D721Med (cell line): Measurements from ENCODE around the gene OR52A5.
"Not testable (repeated sequence)": the region's sequence is repeated elsewhere in the genome, so short reads cannot be mapped to it uniquely, and the experiment has no call there.

Experiments
- DNase-seq: peaks from one replicate; pipeline ENCODE4 v3.0.0; 2011; ENCODE audit warnings: low spot score; ENCODE audit not compliant: insufficient read length
- FAIRE-seq: peaks from 2 replicates; lab custom pipeline; 2011; peaks lifted over from hg19 to GRCh38; lab: Jason Lieb, UNC
- TF ChIP-seq, protein P1 (sequence below): IDR thresholded peaks from 2 replicates; pipeline ENCODE4 v1.5.1; 2012; ENCODE audit warnings: mild to moderate bottlenecking, control low read depth; ENCODE audit not compliant: insufficient read depth; ENCODE audit errors: missing control alignments

The OR52A5 gene

DNA sequence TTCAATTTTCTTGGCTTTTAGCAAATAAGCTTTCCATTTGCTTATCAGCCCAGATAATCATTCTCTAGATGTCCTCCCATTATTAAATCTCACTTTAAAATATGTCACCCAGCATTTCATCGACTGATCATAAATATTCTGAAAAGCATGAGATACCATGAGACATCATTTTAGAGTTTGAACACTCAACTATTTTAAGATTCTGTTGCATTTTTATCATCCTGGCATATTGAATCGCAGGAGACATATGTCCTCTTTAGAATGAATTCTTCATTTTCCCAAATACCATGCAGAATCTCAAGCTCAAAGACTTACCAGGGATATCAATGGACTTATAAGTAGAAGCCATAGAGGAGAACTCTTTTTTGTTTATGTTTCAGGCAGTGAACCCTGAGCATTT lies at the start of gene OR52A5:
Gene OR52A5 (minus strand): TSS at position 361 of the 400 bp plus-strand sequence. CDS start 5,714 bp downstream, outside the sequence.
- TF ChIP-seq, protein P1, sequence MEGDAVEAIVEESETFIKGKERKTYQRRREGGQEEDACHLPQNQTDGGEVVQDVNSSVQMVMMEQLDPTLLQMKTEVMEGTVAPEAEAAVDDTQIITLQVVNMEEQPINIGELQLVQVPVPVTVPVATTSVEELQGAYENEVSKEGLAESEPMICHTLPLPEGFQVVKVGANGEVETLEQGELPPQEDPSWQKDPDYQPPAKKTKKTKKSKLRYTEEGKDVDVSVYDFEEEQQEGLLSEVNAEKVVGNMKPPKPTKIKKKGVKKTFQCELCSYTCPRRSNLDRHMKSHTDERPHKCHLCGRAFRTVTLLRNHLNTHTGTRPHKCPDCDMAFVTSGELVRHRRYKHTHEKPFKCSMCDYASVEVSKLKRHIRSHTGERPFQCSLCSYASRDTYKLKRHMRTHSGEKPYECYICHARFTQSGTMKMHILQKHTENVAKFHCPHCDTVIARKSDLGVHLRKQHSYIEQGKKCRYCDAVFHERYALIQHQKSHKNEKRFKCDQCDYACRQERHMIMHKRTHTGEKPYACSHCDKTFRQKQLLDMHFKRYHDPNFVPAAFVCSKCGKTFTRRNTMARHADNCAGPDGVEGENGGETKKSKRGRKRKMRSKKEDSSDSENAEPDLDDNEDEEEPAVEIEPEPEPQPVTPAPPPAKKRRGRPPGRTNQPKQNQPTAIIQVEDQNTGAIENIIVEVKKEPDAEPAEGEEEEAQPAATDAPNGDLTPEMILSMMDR = no peak
- FAIRE-seq = no peak
- DNase-seq = no peak

DNA sequence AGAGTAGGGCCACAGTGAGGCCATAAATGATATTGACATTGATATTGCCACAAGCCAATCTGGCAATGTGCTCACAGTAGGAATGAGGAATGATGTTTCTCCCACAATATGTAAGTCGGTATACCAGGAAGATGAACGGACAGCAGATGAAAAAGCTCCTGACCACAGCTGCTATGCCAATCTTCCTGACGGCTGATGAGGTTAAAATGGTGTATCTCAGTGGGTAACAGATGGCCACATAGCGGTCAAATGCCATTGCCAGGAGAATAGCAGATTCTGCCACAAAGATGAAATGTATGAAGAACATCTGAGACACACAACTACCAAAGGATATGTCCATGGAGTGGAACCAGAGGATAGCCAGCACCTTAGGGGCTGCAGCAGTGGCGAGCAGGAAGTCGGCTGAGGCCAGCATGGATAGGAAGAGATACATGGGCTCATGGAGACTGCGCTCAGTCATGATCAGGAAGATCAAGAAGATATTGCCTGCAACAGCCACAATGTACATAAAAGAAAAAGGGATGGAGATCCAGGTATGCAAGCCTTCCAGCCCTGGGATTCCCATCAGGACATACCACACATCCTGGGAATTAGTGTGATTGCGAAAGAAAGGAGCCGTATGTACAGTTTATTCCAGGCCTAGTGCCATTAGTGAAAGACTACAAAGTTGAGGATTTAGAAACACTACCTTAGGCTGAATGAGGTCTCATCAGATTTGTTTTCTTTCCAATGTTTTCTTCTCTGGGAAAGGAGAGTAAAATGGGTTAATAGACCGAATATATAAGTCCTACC lies 40.1 kb upstream of the OR52A5 start:
- no peak for FAIRE-seq
- no peak for DNase-seq
- TF ChIP-seq, protein P1 = no peak

DNA sequence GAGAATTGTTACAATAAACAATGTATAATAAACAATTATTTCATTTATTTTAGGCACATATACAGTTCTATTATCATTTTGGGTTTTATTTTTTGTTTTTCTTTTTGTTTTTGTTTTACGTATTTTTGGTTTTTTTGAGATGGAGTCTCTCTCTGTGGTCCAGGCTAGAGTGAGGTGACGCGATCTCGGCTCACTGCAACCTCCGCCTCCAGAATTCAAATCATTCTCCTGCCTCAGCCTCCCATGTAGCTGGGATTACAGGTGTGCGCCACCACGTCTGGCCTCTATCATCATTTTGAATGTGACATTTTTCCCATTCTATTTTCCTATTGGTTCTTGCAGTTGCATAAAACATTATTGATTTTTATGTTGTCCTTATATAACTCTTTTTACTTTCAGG lies 36.8 kb upstream of the OR52A5 start:
- FAIRE-seq (no peak), DNase-seq (no peak)
- TF ChIP-seq, protein P1 = no peak

DNA sequence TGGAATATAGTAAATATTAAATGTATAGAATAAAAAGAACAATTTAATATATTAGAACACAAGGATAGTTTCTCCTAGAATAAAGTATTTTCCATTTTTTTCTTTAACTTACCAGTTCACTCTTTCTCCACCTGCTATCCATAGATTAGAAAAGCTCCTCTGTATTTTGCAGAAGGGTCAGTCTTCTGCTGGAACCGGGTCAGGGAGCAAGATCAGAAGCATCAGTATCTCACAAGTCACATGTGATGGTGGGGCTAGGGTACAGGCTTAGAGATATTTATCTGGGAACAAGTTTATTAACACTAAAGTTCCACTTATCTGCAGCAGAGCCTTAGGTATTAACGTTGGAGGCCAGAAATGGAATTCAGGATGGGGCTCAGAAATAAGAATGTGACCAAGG lies 33.7 kb upstream of the OR52A5 start:
- TF ChIP-seq, protein P1 = no peak
- no peak for FAIRE-seq
- DNase-seq = no peak

DNA sequence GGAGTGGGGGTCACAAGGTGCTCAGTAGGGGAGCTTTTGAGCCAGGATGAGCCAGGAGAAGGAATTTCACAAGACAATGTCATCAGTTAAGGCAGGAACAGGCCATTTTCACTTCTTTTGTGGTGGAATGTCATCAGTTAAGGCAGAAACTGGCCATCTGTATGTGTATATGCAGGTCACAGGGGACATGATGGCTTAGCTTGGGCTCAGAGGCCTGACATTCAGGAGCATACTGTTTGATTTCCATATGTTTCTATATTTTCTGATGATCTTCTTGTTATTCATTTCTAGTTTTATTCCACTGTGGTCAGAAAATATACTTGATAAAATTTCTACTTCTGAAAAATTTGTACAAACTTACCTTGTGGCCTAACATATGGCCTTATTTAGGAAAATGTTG lies 27.7 kb upstream of the OR52A5 start:
- not testable (repeated sequence) for DNase-seq, FAIRE-seq

DNA sequence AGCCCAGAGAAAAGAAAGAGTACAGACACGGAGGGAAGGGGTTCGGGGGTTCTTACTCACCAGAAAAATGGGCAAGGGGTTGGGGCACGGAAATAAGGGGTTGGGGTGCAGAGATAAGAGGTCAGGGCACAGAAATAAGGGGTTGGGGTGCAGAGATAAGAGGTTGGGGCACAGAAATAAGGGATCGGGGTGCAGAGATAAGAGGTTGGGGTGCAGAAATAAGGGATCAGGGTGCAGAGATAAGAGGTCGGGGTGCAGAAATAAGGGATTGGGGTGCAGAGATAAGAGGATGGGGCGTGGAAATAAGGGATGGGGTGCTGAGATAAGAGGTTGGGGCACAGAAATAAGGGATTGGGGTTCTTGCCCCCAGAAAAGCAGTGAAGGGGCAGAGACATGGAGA lies 26.7 kb upstream of the OR52A5 start:
- FAIRE-seq, DNase-seq: not testable (repeated sequence)

DNA sequence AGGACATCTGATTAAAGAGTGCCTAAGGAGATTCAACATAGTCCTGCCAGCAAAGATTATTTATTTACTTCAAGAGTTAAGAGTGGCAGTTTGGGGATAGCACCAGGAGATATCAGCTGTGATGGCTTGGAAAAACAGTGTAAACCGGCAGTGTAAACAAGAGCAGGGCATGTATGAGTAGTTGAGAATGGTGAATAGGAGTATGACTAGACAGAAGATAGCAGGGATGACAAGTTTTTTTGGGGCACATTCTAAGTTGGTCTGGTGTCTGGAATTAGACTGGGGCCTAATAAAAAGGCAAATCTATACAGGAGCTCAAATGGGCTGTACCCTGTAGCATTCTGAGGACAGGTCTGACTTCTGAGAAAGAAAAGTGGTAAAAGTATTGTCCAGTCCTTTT lies 22.9 kb upstream of the OR52A5 start:
- not testable (repeated sequence) for FAIRE-seq, DNase-seq

DNA sequence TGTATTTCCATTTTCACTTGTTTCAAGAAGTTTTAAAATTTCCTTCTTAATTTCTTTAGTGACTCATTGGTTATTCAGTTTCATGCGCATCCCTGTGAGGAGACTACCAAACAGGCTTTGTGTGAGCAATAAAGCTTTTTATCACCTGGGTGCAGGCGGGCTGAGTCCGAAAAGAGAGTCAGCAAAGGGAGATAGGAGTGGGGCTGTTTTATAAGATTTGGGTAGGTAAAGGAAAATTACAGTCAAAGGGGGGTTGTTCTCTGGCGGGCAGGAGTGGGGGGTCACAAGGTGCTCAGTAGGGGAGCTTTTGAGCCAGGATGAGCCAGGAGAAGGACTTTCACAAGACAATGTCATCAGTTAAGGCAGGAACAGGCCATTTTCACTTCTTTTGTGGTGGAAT lies 22.1 kb upstream of the OR52A5 start:
- FAIRE-seq, DNase-seq: not testable (repeated sequence)

DNA sequence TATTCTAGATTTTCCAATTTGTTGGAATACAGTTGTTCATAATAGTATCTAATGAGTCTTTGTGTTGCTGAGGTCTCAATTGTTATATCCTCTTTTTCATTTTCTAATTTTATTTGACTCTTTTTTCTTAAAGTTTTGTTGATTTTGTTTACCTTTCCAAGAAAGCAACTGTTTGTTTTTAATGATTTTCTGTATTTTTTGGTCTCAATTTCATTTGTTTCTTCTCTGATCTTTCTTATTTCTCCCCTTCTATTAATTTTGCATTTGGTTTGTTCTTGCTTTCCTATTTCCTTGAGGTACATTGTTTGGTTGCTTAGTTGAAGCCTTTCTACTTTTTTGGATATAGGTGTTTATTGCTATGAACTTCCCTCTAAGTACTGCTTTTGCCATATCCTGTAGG lies 21.6 kb upstream of the OR52A5 start:
- no peak for DNase-seq
- FAIRE-seq = no peak
- TF ChIP-seq, protein P1 = no peak
